ENCODE data around the gene CDYL.

Gene CDYL

GRCh38 chr6:4799912-4800311 is 23.7 kb downstream of the CDYL start:
- Mint-ChIP-seq H3K36me3 (ENCODE audit: insufficient read depth) (no peaks in the 10 kb centered on the region), H3K9me3 (no peaks in the 10 kb centered on the region), H3K4me1 (peaks cover 65% of the 10 kb centered on the region), H3K4me3 (no peak overlapping the region), H3K27me3 (no peaks in the 10 kb centered on the region), H3K27ac (ENCODE audit: low read depth) (no peak overlapping the region)
- ATAC-seq (replicated peaks; ENCODE audit: extremely low read depth, poor library complexity, severe bottlenecking) (no peak), DNase-seq (ENCODE audit: low spot score in 2 of 2) (no peak)

- DNase-seq (ENCODE audit: low spot score in 2 of 2): no peak
- Mint-ChIP-seq H3K9me3 (no peaks in the 10 kb centered on the region), H3K36me3 (ENCODE audit: insufficient read depth) (peaks cover 2% of the 10 kb centered on the region), H3K27me3 (no peaks in the 10 kb centered on the region), H3K4me1 (peaks cover 72% of the 10 kb centered on the region), H3K4me3 (no peak overlapping the region), H3K27ac (ENCODE audit: low read depth) (no peak overlapping the region)
- ATAC-seq (replicated peaks; ENCODE audit: extremely low read depth, poor library complexity, severe bottlenecking): no peak
Observed at GRCh38 chr6:4800662-4801061, 24.5 kb downstream of the CDYL start.

- Mint-ChIP-seq H3K4me1 (peaks cover 80% of the 10 kb centered on the region), H3K4me3 (peak overlapping the region; percentile 12)
- no peak for DNase-seq (ENCODE audit: low spot score in 2 of 2)
Observed at GRCh38 chr6:4801491-4802110, 25.4 kb downstream of the CDYL start.

GRCh38 chr6:4802312-4802935 is 26.2 kb downstream of the CDYL start:
- ATAC-seq (replicated peaks; ENCODE audit: extremely low read depth, poor library complexity, severe bottlenecking) (no peak), DNase-seq (ENCODE audit: low spot score in 2 of 2) (no peak)
- Mint-ChIP-seq H3K27me3 (no peaks in the 10 kb centered on the region), H3K36me3 (ENCODE audit: insufficient read depth) (peaks cover 2% of the 10 kb centered on the region), H3K4me1 (peaks cover 81% of the 10 kb centered on the region), H3K27ac (ENCODE audit: low read depth) (no peak overlapping the region), H3K4me3 (peak overlapping the region; percentile 12), H3K9me3 (no peaks in the 10 kb centered on the region)

More at GRCh38 chr6:4801491-4802110, 25.4 kb downstream of the CDYL start:
- no peaks in the 10 kb centered on the region for H3K27me3 Mint-ChIP-seq
- no peaks in the 10 kb centered on the region for H3K9me3 Mint-ChIP-seq
- ATAC-seq (replicated peaks; ENCODE audit: extremely low read depth, poor library complexity, severe bottlenecking): peak; percentile 88
- peak overlapping the region; percentile 56 for H3K27ac Mint-ChIP-seq (ENCODE audit: low read depth)
- peaks cover 2% of the 10 kb centered on the region for H3K36me3 Mint-ChIP-seq (ENCODE audit: insufficient read depth)

- Mint-ChIP-seq H3K27ac (ENCODE audit: low read depth) (peak overlapping the region; percentile 78), H3K4me3 (peak overlapping the region; percentile 6), H3K4me1 (peaks cover 79% of the 10 kb centered on the region), H3K27me3 (no peaks in the 10 kb centered on the region), H3K9me3 (no peaks in the 10 kb centered on the region), H3K36me3 (ENCODE audit: insufficient read depth) (peaks cover 2% of the 10 kb centered on the region)
- no peak for ATAC-seq (replicated peaks; ENCODE audit: extremely low read depth, poor library complexity, severe bottlenecking)
- DNase-seq (ENCODE audit: low spot score in 2 of 2): no peak
Observed at GRCh38 chr6:4803343-4803744, 27.1 kb downstream of the CDYL start.

GRCh38 chr6:4804095-4804494 is 27.9 kb downstream of the CDYL start:
- H3K4me1 Mint-ChIP-seq: peaks cover 78% of the 10 kb centered on the region
- no peaks in the 10 kb centered on the region for H3K9me3 Mint-ChIP-seq
- no peak overlapping the region for H3K4me3 Mint-ChIP-seq
- DNase-seq (ENCODE audit: low spot score in 2 of 2): no peak
- H3K36me3 Mint-ChIP-seq (ENCODE audit: insufficient read depth): peaks cover 2% of the 10 kb centered on the region
- ATAC-seq (replicated peaks; ENCODE audit: extremely low read depth, poor library complexity, severe bottlenecking): no peak
- no peaks in the 10 kb centered on the region for H3K27me3 Mint-ChIP-seq
- peak overlapping the region; percentile 78 for H3K27ac Mint-ChIP-seq (ENCODE audit: low read depth)

GRCh38 chr6:4805553-4806336 is 29.5 kb downstream of the CDYL start:
- Mint-ChIP-seq H3K36me3 (ENCODE audit: insufficient read depth) (peaks cover 4% of the 10 kb centered on the region), H3K9me3 (no peaks in the 10 kb centered on the region), H3K27ac (ENCODE audit: low read depth) (no peak overlapping the region), H3K4me3 (no peak overlapping the region), H3K4me1 (peaks cover 86% of the 10 kb centered on the region), H3K27me3 (no peaks in the 10 kb centered on the region)
- DNase-seq (ENCODE audit: low spot score in 2 of 2) (no peak), ATAC-seq (replicated peaks; ENCODE audit: extremely low read depth, poor library complexity, severe bottlenecking) (no peak)

- ATAC-seq (replicated peaks; ENCODE audit: extremely low read depth, poor library complexity, severe bottlenecking): no peak
- Mint-ChIP-seq H3K4me3 (no peak overlapping the region), H3K36me3 (ENCODE audit: insufficient read depth) (peaks cover 4% of the 10 kb centered on the region), H3K4me1 (peaks cover 85% of the 10 kb centered on the region), H3K27ac (ENCODE audit: low read depth) (no peak overlapping the region), H3K27me3 (no peaks in the 10 kb centered on the region), H3K9me3 (no peaks in the 10 kb centered on the region)
- DNase-seq (ENCODE audit: low spot score in 2 of 2): no peak
Observed at GRCh38 chr6:4806337-4806725, 30.1 kb downstream of the CDYL start.

GRCh38 chr6:4806791-4807190 is 30.6 kb downstream of the CDYL start:
- Mint-ChIP-seq H3K27ac (ENCODE audit: low read depth) (no peak overlapping the region), H3K27me3 (no peaks in the 10 kb centered on the region), H3K4me3 (no peak overlapping the region), H3K4me1 (peaks cover 84% of the 10 kb centered on the region), H3K9me3 (no peaks in the 10 kb centered on the region), H3K36me3 (ENCODE audit: insufficient read depth) (peaks cover 5% of the 10 kb centered on the region)
- ATAC-seq (replicated peaks; ENCODE audit: extremely low read depth, poor library complexity, severe bottlenecking): no peak
- no peak for DNase-seq (ENCODE audit: low spot score in 2 of 2)

GRCh38 chr6:4808396-4808795 is 32.2 kb downstream of the CDYL start:
- Mint-ChIP-seq H3K36me3 (ENCODE audit: insufficient read depth) (peaks cover 7% of the 10 kb centered on the region), H3K4me3 (no peak overlapping the region), H3K27me3 (no peaks in the 10 kb centered on the region), H3K9me3 (no peaks in the 10 kb centered on the region), H3K4me1 (peaks cover 84% of the 10 kb centered on the region), H3K27ac (ENCODE audit: low read depth) (no peak overlapping the region)
- ATAC-seq (replicated peaks; ENCODE audit: extremely low read depth, poor library complexity, severe bottlenecking) (no peak), DNase-seq (ENCODE audit: low spot score in 2 of 2) (no peak)

- H3K27ac Mint-ChIP-seq (ENCODE audit: low read depth): peak overlapping the region; percentile 29
- no peak for DNase-seq (ENCODE audit: low spot score in 2 of 2)
- no peaks in the 10 kb centered on the region for H3K9me3 Mint-ChIP-seq
- H3K4me3 Mint-ChIP-seq: no peak overlapping the region
- peaks cover 82% of the 10 kb centered on the region for H3K4me1 Mint-ChIP-seq
- H3K36me3 Mint-ChIP-seq (ENCODE audit: insufficient read depth): peaks cover 10% of the 10 kb centered on the region
- no peak for ATAC-seq (replicated peaks; ENCODE audit: extremely low read depth, poor library complexity, severe bottlenecking)
- no peaks in the 10 kb centered on the region for H3K27me3 Mint-ChIP-seq
Observed at GRCh38 chr6:4809999-4810918, 34.1 kb downstream of the CDYL start.

GRCh38 chr6:4812068-4812467 is 35.9 kb downstream of the CDYL start:
- ATAC-seq (replicated peaks; ENCODE audit: extremely low read depth, poor library complexity, severe bottlenecking): no peak
- no peak for DNase-seq (ENCODE audit: low spot score in 2 of 2)
- Mint-ChIP-seq H3K36me3 (ENCODE audit: insufficient read depth) (peaks cover 8% of the 10 kb centered on the region), H3K9me3 (no peaks in the 10 kb centered on the region), H3K27ac (ENCODE audit: low read depth) (peak overlapping the region; percentile 64), H3K27me3 (no peaks in the 10 kb centered on the region), H3K4me1 (peaks cover 75% of the 10 kb centered on the region), H3K4me3 (no peak overlapping the region)
